CD4-positive, alpha-beta T cell (primary cell): Measurements from ENCODE around the gene C17orf75. TPM values are rescaled to one million over a fixed set of nuclear protein-coding genes. Genes with fewer than 3 reads are reported as not detected.

ENCODE experiments used
- ATAC-seq: fragments of 200-7000 bp; cut with Tn5 transposase; one replicate; pipeline ENCODE4 v1.10.0; 2022; ENCODE audit warnings: mild to moderate bottlenecking; ENCODE audit not compliant: poor library complexity
- CTCF ChIA-PET: fragments of 350-600 bp; sonication (Branson Sonifier 250); formaldehyde crosslinking; loops from one replicate; lab custom pipeline; 2021; ENCODE audit warnings: antibody characterized with exemption, inconsistent platforms; lab: Charles Lee
- POLR2A ChIA-PET: fragments of 350-600 bp; sonication (Branson Sonifier 250); formaldehyde crosslinking; loops from one replicate; lab custom pipeline; 2021; ENCODE audit warnings: antibody characterized with exemption, inconsistent platforms; lab: Charles Lee
- DNase-seq, 14 experiments: peaks; one replicate each; pipeline ENCODE4 v3.0.0-alpha.2; 2013 to 2020; ENCODE audit warnings: mixed read lengths in 2 of 14
- H3K27ac ChIP-seq, 2 donors: one replicate each; pipeline versions ENCODE4 v1.5.1 to v1.7.0; 2013; ENCODE audit warnings: low read length in 2 of 2, low read depth in 1 of 2, mild to moderate bottlenecking in 1 of 2
- H3K27me3 ChIP-seq, 2 experiments: 1 replicate in 1 of 2; 2 replicates in 1 of 2; pipeline versions ENCODE4 v1.6.1 to v1.7.0; 2013; ENCODE audit warnings: low read length in 2 of 2, control low read depth in 1 of 2, mild to moderate bottlenecking in 1 of 2, moderate library complexity in 1 of 2; ENCODE audit not compliant: insufficient read depth in 2 of 2, control insufficient read depth in 1 of 2
- H3K36me3 ChIP-seq: one replicate; pipeline ENCODE4 v1.6.1; 2013; ENCODE audit warnings: low read length, control low read depth; ENCODE audit not compliant: insufficient read depth
- H3K4me1 ChIP-seq: one replicate; pipeline ENCODE4 v1.6.1; 2013; ENCODE audit warnings: low read length, control low read depth; ENCODE audit not compliant: insufficient read depth
- H3K4me3 ChIP-seq: one replicate; pipeline ENCODE4 v1.5.1; 2013; ENCODE audit warnings: mild to moderate bottlenecking, low read length, moderate library complexity
- H3K9me3 ChIP-seq, 2 experiments: 1 replicate in 1 of 2; 2 replicates in 1 of 2; pipeline versions ENCODE4 v1.6.1 to v1.7.0; 2013; ENCODE audit warnings: low read length in 2 of 2, mild to moderate bottlenecking in 2 of 2, control low read depth in 1 of 2, moderate library complexity in 1 of 2; ENCODE audit not compliant: control insufficient read depth in 1 of 2, insufficient read depth in 1 of 2
- H3K27ac Mint-ChIP-seq: one replicate; pipeline ENCODE4 v1.8.0; 2020; ENCODE audit warnings: mixed read lengths
- H3K27me3 Mint-ChIP-seq: one replicate; pipeline ENCODE4 v1.8.0; 2021; ENCODE audit warnings: mixed read lengths
- H3K36me3 Mint-ChIP-seq: one replicate; pipeline ENCODE4 v1.8.0; 2021; ENCODE audit warnings: low read depth, mixed read lengths
- H3K4me1 Mint-ChIP-seq: one replicate; pipeline ENCODE4 v1.8.0; 2021; ENCODE audit warnings: low read depth, mixed read lengths
- H3K4me3 Mint-ChIP-seq: one replicate; pipeline ENCODE4 v1.8.0; 2020; ENCODE audit warnings: mild to moderate bottlenecking, mixed read lengths
- H3K9me3 Mint-ChIP-seq: one replicate; pipeline ENCODE4 v1.8.0; 2020; ENCODE audit warnings: mixed read lengths
- intact Hi-C, 2 experiments: fragments of 100-400 bp; cut with DNase I in 1 of 2; cut with micrococcal nuclease in 1 of 2; formaldehyde crosslinking; loops; one replicate each; pipeline versions ENCODE4 v1.15.1 to v1.9.0; 2023 to 2025; cut with DNase I, micrococcal nuclease
- total RNA-seq, 174 experiments: library from RNA in 2 of 174; stranded (reverse) in 2 of 174; gene quantifications; one replicate each; pipeline ENCODE4 v1.2.3 and lab custom pipeline; 2021 to 2026
- TF ChIP-seq, protein P1 (sequence below): fragments of 200-600 bp; IDR thresholded peaks from one replicate; pipeline ENCODE4 v1.8.0; 2022; ENCODE audit warnings: antibody characterized with exemption, mild to moderate bottlenecking

C17orf75 gene
- total RNA-seq, 2 experiments from 2014 or later, result 12.8 to 15.9 TPM

DNA sequence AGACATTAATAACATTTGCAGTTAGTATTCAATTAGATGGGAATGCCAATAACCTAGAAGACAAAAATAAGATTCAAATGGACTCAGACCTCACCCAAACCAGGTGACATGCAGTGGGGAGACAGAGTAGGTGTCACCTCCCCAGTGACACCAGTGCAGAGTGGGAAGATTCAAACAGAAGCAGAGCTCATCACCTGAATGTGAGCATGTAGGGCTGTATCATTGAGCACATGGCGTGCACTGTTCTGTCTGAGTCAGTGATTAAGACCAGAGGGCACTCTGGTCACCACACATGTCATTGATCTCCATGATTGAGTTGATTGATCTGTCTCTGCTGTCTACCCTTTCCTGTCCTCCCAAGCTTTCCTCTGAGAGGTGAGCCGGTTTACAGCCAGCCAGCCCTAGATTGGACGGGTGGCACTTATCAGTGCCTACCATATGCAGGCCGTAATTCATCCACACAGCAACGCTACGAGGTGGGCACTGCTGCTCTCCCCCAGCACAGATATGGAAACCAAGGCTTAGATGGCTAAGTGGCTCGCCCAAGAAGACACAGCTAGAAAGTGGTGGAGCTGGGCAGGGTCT is 42.3 kb downstream of the C17orf75 start:
- no peaks in the 10 kb centered on the region for H3K9me3 Mint-ChIP-seq
- H3K27me3 Mint-ChIP-seq, result no peaks in the 10 kb centered on the region
- ATAC-seq, result no peak
- no peak overlapping the region for H3K27ac Mint-ChIP-seq
- Histone ChIP-seq H3K36me3 (no peaks in the 10 kb centered on the region), H3K4me1 (no peaks in the 10 kb centered on the region), H3K27ac (no peak overlapping the region), H3K27me3 (no peaks in the 10 kb centered on the region), H3K9me3 (no peaks in the 10 kb centered on the region), H3K4me3 (no peak overlapping the region)
- POLR2A ChIA-PET, result no interaction called here
- no peak for DNase-seq
- intact Hi-C loops, result no loop called here
- TF ChIP-seq, protein P1, sequence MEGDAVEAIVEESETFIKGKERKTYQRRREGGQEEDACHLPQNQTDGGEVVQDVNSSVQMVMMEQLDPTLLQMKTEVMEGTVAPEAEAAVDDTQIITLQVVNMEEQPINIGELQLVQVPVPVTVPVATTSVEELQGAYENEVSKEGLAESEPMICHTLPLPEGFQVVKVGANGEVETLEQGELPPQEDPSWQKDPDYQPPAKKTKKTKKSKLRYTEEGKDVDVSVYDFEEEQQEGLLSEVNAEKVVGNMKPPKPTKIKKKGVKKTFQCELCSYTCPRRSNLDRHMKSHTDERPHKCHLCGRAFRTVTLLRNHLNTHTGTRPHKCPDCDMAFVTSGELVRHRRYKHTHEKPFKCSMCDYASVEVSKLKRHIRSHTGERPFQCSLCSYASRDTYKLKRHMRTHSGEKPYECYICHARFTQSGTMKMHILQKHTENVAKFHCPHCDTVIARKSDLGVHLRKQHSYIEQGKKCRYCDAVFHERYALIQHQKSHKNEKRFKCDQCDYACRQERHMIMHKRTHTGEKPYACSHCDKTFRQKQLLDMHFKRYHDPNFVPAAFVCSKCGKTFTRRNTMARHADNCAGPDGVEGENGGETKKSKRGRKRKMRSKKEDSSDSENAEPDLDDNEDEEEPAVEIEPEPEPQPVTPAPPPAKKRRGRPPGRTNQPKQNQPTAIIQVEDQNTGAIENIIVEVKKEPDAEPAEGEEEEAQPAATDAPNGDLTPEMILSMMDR, result no peak
- H3K4me1 Mint-ChIP-seq, result no peaks in the 10 kb centered on the region
- CTCF ChIA-PET, result no interaction called here
- H3K36me3 Mint-ChIP-seq, result no peaks in the 10 kb centered on the region
- H3K4me3 Mint-ChIP-seq, result no peak overlapping the region

DNA sequence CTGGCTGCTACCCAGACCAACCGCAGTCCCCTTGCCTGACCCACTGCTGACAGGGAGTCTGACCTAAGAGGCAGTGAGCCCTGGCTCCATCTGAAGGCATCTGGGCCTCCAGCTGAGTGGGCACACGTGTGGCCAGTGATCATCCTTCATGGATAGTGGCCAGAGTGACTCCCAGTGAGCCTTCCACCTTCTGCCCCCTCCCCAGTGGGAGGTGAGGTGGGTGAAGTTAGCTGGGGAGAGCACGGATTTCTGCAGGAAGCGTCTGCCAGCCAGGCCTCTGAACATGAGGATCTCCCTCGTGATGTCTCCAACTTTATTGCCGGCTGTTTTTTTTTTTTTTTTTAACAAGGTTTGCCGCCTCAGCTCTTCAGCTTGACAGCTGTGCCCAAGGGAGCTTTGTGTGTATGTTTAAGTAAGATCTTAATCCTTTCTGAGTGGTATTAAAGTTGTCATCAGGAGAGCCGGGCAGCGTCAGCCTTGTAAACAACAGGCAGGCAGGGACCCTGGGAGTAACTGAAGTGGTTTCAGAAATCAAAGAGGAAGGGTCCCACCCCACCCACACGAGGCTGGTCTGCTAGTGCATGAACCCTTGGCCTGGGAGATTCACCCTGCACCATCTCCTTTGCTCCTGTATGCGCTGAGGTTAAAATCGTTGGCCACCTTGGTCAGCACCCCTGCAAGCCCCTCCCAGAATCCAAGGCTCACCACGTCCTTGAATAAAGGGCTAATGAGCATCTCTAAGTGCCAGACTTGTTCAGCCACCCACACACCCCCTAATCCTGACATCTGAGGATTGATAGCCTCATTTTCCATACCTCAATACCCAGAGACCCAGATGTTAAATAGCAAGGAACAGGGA is 43.0 kb downstream of the C17orf75 start:
- intact Hi-C loops, result no loop called here
- H3K9me3 Mint-ChIP-seq, result no peaks in the 10 kb centered on the region
- H3K4me3 Mint-ChIP-seq, result no peak overlapping the region
- Histone ChIP-seq H3K4me1 (no peaks in the 10 kb centered on the region), H3K4me3 (no peak overlapping the region), H3K27me3 (no peaks in the 10 kb centered on the region), H3K36me3 (no peaks in the 10 kb centered on the region), H3K9me3 (no peaks in the 10 kb centered on the region), H3K27ac (no peak overlapping the region)
- ChIA-PET POLR2A (no interaction called here), CTCF (no interaction called here)
- H3K27me3 Mint-ChIP-seq, result no peaks in the 10 kb centered on the region
- no peaks in the 10 kb centered on the region for H3K4me1 Mint-ChIP-seq
- H3K36me3 Mint-ChIP-seq, result no peaks in the 10 kb centered on the region
- ATAC-seq (no peak), DNase-seq (no peak)
- TF ChIP-seq, protein P1, result no peak
- no peak overlapping the region for H3K27ac Mint-ChIP-seq

DNA sequence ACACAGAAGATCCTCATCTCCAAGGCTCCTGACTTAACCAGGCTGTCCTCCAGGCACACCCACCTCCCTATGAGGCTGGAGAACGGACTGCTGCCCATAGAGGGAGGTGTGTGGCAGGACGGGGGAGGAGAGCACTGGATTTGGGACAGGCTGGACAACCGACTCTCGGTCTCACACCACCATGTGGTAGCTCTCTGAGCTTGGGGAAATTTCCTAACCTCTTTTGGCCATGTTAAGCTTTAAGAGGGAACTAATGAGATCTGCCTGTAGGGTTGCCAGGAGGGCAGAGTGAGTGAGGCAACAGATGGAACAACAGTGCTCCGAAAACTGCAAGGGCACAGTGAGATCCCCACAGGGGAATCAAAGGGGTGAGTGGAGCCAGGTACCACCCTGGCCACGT is 43.7 kb downstream of the C17orf75 start:
- Mint-ChIP-seq H3K9me3 (no peaks in the 10 kb centered on the region), H3K4me1 (no peaks in the 10 kb centered on the region), H3K27ac (no peak overlapping the region), H3K27me3 (no peaks in the 10 kb centered on the region), H3K36me3 (no peaks in the 10 kb centered on the region), H3K4me3 (no peak overlapping the region)
- ATAC-seq, result no peak
- ChIA-PET POLR2A (no interaction called here), CTCF (no interaction called here)
- no peaks in the 10 kb centered on the region for H3K9me3 ChIP-seq
- H3K36me3 ChIP-seq, result no peaks in the 10 kb centered on the region
- no peaks in the 10 kb centered on the region for H3K4me1 ChIP-seq
- intact Hi-C loops, result no loop called here
- no peak overlapping the region for H3K27ac ChIP-seq
- H3K27me3 ChIP-seq, result no peaks in the 10 kb centered on the region
- TF ChIP-seq, protein P1, result no peak
- no peak overlapping the region for H3K4me3 ChIP-seq
- DNase-seq, result no peak
